UCSD-AML1 (cell line): Measurements from ENCODE around the gene FAM163B.

Experiments used
- DNase-seq: peaks from one replicate; lab custom pipeline; 2025; ENCODE audit not compliant: unreplicated experiment; lab: John Stamatoyannopoulos, UW

FAM163B gene

DNA sequence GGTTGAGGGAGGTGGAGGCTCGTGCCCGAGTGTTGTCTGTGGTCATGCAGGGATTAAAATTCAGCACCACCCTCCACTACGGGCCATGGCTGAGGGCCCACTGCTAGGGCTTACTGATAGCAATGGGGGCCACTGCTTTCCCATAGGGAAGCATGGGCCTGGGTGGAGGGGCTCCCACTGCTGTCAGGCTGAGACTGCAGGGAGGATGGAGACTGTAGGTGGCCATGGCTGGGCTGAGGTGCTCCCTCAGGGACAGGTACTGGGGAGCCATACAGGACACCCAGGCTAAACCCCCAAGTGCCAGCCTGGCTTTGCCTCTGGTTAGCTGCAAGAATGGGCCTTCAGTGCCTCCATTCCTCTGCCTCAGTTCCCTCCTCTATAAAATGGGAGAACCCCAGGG lies 26.1 kb downstream of the FAM163B start:
- DNase-seq = no peak

DNA sequence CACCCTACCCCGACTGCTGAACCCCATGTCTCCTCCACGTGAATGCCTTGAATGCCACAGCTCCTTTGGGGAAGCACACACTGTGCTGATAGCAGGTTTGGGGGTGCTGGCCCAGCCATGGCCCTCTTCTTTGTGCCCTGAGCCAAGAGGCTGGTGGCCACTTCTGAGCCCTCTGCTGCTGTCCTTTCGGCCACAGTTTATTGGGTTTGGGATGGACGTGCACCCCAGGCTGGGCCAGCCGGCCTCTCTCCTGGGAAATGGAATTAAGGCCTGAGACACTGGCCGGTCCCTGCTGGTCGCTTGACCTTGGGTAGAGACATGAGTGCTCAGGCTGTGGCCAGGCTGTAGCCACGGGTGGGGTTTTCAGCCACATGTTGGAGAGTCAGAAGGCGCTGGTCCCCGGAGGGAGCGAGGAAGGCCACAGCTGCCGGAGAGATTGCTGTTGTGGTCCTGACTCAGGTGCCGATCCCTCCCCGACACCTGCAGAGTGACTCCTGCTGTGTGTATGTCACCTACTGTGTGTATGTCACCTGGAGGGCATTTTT lies 26.6 kb downstream of the FAM163B start:
- no peak for DNase-seq

DNA sequence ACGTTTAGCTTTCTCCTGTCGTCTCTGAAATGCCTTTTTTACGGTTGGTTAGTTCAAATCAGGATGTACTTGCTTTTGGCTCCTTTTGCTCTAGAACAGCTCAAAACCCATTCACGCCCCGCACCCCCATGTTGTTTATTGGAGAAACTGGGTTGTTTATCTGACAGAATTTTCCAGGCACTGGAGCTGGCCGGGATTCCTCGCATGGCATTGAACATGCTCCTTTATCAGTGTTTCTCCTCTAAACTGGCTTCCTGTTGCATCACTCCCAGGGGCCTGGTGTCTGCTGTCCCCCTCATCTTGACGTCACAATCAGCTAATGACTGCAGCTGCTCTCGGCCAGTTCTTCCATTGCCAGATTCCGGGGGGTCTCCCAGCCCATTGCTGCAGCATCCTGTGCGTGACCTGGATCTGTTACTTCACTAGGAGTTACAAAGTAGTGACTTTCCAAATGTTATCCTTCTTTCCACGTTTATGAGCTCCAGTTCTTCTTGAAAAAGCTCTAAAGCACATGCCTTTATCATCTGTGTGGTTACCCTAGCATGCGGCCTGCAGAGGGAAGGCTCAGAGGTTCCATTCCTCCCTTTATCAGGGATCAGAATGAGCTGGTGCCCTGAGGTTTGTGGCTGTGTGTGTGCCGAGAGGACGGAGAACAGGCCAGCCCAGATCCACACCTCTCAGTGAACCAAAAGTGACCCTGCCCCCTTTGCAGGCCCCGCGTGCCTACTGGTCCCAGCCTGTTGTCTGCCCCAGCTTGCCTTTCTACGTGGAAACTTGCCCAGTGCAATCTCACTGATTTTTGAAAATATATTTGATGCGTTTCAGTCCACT lies 27.5 kb downstream of the FAM163B start:
- DNase-seq = peak; percentile 25

DNA sequence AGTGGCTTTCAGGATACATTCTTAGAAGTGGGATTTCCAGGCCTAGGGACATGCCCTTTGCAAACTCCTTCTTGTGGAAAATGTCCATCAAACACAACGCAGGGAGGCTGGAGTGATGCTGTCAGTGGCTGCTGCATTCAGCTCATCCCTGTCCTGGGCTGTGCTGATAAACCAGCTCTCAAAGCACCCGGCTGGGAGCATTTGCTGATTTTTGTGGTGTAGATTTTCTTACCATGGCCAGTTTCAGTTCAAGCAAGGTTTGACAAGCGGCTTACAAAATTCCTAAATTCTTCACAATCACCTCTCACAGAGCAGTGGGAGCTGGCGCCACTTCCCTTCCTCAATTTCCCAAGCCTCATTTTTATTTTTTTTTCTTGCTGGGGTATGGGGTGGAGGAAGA lies 28.2 kb downstream of the FAM163B start:
- DNase-seq = no peak

DNA sequence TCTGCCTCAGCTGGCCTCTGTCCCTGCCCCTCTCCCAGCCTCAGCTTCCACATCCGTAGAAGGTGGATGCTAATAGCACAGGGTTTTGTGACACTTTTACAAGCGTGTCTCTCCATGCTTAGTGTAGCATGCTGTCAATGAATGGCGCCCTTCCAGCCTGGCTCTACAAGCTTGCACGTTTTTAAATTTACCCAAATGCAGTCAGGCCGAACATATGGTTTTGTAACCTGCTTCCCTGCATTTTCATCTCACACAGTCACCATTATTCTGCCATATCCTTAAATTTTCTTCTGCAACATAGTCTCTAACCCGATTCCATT lies 28.8 kb downstream of the FAM163B start:
- DNase-seq = no peak

DNA sequence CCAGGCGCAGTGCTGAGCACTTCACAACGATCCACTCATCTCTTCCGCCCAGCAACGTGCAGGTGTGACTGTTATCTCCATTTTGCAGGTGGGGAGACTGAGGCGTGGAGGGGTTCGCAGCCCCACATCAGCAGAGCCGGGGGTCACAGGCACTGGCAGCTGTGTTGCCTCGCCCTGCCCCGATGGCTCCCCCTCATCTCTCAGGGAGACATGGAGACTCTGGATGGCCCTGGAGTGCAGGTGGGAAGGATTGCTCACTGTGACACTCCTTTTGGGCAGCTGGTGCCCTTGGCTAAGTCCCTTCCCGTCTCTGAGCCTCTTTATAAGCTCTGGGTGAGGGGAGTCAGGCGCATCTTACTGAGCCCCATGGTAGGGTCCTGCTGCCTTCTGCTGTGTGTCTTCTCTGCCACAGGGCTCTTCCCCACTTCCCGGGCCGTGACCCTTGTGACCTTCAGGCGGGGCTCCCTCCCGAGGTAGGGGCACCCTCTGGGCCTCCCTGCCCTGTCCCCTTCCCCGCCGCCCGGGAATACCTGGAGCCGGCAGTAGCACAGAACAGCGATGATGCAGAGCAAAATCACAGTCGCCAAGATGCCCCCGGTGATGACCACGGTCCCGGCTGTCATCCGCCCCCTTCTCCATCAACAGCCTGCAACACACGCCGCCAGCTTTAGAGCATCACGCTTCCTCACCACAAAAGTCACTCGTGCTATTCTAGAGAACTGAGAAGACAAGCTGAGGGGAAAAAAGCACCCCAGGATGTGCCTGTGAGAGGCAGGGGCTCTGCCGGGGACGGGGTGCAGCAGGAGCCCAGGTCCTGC lies 29.4 kb downstream of the FAM163B start:
- no peak for DNase-seq

DNA sequence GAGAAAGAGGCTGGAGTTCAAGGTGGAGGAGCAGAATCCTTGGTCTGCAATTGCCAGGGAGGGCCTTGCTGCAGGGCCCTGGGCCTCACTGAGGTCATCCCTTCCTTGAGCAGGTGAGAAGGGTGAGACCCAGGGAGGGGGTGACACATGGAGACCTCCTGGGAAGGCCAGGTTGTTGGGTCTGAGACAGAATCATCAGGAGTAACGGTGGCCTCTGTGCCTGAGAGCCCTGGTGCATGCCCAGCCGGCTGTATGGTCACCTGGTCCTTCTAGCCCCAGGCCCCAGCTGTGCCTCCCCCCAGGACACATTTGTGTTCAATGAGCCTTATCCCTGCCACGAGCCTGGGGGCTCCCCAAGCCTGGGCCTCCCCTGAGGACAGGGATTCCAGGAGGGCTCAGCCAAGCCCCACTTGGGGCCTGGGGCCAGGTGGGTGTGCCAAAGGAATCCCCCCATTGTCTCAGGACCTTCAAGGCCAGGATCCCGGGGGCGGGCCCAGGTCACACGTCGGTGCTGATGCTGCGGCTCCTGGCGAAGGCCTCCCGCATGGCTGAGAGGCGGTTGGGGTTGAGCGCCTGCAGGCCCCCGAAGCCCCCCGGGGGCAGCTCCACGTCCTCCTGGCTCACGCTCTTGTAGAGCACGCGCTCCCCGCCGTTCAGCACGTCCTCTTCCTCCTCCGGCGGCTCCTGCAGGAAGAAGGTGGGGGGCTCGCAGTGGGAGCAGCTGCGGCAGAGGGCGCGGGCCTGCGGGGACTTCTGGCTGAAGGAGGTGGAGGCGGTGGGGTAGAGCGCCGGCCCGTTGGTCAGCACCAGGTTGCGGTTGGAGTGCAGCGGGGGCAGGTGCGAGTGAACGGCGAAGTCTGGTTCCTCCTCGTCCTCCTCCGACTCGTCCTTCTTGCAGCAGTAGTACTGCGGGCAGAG lies 30.4 kb downstream of the FAM163B start:
- DNase-seq = no peak

DNA sequence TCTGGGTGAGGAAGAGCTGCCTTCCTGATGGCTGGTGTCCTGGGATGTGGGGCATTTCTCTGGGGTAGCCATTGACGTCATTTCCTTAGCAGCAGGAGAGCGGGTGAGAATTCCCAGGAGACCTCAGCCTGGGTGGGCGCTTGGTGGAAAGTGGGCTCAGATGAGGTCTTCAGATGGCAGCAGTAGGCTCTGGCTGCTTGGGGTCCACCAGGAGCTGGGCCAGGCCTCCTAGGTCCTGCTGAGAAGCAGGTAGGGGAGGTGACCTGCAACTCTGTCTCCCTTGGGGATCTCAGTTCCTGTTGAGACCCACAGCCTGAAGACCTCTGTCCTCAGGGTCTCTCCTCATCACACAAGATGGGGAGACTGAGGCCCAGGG lies 31.5 kb downstream of the FAM163B start:
- no peak for DNase-seq

DNA sequence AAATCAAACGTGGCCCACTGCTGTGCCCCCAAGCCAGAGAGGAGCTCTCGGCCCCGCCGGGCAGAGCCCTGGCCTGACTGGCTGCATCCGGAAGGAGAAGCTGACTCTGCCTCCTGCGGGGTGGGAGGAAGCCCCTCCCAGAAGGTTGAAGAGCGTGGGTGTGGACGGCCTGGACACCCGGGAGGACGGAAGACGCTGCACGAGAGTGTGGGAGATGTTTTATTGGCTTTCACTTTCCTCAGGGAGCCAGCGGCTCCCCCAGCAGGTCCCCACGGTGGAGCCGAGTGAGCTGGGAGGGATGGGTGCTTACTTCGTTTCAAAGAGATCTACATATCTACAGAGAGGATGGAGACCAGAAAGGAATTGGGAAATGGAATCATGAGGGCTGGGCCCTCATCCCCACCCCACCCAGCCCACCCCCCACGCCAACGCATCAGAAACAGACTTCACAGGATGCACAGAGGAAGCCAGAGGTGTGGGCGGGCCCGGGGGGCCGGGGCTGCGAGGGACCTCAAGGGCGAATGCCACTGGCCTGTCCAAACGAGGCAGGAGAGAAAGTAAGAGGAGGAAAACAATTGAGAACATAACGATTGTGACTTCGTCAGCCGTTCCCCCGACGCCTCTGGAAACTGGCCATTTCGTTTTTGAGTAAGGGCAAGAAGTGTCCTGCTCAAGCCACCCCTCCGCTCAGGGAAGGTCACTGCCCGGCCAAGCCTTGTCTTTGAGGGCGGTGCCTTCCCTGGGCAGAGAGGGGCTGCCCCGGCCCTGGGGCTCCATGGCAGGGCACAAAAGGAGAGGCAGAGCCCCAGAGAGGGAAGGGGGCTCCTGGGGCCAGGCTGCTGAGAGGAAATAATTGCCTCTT lies 32.1 kb downstream of the FAM163B start:
- DNase-seq = peak; percentile 55

DNA sequence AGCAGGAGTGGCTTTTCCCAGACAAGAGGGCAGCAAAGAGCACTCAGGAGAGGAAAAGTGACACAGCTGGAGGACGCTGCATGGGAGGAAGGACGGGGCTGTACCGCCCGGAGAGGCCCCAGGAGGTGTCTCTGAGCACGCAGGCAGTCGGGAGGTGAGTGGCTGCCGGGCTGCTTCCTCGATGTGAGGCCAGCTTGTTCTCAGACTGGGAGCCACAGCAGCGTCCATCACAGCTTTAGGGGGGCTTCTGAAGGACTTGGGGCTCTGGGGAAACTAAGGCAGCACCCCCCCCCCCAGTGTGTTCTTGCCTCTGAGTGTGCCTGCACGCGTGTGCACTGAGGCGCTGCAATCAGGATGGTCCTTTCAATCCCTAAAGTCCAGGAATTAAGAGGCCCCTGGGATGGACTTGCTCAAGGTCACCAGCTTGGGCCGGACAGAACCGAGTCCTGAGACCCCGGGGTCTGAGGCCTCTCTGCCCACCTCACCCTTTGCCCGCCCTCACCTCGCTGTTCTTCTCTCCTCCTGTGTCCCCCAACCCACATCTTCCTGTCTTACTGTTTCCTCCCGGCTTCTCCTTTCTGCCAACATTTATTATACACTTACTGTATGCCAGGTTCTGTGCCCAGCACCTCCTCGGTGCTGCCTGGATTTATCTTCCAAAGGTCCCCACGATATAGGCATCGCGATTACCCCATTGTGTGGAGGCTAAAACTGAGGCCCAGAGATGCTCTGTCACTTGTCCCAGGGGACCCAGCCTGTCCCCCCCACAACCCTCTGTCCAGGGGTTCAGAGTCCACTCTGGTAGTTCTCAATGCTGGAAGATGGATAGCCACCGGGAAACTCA lies 32.9 kb downstream of the FAM163B start:
- peak; percentile 27 for DNase-seq

DNA sequence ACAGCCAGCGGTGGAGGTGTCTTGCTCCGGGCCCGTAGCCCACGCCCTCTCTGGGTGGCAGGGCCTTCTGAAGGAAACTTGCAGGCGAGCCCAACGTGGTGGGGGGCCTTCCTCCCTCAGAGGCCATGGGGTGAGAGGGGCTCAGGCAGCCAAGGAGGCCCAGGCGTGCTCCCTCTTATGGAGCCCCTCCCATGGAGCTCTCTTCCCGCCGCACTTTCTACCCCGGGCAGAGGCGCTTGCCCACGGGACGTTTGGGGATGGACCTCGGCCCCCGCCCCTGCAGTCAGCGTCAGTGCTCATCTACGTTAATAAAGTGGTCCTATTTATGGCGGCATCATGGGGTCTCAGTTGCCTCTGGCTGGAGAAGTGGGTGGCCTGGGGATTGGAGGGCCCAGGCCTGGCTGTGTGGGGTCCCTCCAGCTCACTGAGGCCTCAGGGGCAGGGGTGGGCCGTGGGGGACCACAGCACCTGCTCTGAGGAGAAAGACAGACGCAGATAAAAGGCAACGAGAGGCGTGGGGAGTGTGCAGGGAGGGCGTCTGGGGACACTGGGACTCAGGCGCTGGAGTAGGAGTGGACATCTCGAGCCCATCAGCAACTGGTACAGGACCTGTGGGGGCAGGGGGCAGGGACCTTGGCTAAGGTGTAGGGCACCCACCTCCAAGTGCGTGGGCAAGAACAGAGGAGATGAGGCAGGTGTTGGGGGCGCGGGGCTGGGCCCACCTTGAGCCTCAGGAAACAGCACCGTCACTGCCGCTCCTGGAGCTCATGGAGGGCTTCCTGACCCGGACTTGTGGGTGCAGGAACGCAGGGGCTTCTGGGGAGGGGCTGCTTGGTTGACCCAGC lies 33.8 kb downstream of the FAM163B start:
- DNase-seq = no peak

DNA sequence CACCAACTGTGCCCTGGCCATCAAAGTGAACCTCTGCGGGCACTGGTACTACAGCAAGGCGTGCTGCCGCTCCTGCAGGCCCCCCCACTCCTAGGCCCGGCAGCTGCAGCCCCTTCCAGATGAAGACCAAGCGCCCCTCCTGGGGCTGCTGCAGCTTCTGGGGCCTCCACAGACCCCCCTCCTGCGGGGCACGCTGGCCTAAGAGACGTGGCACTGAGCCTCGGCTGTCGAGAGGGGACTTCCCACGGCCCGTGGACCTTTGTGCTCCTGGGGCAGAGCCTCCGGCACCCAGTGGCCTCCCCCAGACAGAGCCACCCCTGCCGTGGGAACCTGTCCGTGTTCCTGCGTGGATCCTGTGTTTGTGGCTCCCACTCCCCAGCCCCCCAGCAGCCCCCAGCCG lies 34.4 kb downstream of the FAM163B start:
- no peak for DNase-seq

DNA sequence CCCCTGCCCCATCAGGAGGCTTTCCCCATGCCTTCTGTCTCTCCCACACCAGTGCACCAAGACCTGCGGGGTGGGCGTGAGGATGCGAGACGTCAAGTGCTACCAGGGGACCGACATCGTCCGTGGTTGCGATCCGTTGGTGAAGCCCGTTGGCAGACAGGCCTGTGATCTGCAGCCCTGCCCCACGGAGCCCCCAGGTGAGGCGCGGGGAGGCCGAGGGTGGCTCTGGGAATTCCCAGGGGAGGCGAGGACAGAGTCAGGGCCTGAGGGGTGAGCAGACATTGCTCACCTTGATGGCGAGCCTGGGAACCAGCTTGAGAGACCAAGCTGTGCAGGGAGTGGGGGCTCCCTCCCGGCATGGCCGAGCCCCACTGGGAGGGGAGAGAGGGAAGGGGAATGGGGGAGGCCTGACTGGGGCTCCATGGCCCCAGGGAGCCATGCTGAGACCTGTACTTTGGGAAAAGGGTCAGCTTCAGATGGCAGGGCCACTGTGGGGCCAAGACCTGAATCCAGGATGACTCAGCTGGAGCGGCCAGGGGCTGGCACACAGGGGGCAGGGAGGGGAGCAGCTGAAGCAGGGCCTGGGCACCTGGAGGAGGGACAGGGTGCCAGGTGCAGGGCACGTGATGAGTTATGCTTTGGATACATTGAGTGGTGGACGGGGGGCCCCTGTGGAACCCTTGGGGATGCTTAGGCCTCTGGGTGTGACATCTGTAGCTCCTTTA lies 35.2 kb downstream of the FAM163B start:
- no peak for DNase-seq

DNA sequence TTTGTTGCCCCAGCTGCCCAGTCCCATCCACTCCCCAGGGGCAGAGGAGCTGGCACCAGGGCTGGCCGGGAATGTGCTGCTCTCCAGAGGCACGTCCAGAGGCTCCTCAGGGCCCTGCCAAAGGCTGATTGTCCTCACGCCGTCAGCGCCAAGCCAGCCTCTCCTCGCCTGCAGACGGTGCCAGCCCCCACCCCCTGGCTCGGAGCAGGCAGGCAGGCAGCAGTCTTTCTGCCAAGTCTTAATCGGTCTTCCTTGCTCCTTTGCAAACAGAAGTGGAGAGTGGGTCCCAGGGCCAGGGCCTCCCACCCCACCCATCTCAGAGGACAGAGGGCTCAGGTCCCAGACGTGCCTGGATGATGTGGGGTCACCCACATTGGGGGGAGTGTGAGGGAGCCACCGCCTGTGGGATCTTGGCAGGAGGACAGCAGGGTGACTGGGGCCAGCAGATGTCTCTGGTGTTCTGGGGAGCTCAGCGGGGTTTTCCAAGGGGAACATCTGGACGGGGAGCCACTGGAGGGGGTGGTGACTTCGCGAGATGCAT lies 36.3 kb downstream of the FAM163B start:
- DNase-seq = no peak

DNA sequence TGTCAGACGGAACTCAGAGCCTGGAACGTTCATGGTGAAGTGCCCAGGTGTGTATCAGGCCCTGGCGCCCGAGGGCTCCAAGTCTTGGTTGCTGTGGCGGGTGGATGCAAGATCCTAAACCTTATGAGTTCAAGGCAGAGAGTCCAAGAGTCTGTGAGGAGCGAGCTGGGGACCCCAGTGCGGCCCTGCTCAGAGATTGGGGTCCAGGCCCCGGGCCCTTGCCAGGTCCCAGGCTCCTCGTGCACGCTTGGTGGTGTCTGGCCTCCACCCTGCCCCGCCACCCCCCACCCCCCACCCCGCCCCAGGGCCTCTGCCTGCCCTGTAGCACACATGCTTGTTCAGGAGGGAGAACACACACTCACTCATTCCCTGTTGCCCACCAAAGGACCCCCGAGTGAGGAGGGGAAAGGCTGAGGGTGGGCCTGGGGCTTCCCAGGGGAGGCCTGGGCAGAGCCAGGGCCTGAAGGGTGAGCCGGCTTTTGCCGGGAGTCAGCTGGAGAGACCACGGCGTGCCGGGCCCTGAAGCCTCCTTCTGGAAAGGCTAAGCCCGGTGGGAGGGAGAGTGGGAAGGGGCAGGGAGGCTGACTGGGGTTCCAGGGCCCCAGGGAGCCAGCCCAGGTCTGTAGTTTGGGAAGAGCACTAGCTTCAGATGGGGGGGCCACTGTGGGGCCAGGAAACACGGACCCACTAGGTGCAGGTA lies 37.1 kb downstream of the FAM163B start:
- DNase-seq = no peak

DNA sequence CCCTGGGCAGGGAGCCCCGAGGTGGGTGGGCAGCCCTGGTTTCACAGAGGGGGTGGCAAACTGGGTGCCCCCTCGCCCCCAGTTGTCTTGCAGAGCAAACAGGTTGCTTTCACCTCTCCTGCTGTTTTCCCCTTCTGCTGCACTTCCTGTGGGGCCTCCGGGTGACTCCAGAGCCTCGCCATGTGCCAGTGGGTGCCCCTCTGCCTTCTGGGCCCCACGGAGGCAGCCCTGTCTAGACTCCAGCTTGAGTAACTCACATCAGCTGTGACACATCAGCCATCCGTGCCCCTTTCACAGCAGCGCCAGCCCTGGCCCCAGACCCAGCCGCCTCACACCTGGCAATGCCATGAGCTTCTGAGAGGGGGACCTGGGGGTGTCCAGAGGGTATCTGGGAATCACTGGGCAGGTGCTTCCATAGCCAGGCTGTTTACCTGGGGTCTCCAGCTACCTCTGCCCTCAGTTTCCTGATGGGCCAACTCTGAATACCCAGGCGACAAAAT lies 37.7 kb downstream of the FAM163B start:
- no peak for DNase-seq

DNA sequence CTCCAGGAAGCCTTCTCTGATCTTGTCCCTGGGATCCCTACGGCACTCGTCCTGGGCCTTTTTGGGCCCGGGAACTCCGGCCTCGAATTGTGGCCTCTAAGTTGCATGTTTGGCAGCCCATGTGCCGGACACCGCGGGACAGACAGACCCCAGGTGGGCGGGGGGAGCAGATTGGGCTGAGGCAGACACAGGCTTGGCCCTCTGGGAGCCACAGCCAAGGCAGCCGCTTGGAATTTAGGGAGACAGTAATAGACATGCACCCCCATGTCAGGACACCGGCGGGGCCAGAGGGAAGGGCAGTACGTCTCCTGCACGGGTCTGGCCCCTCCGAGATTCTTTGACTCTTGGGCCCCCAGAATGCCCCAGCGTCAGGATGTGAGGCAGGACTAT lies 38.5 kb downstream of the FAM163B start:
- DNase-seq = no peak
